Spleen (tissue), 11 donors: ENCODE data around the gene CD4. TPM values are rescaled to one million over a fixed set of nuclear protein-coding genes. Genes with fewer than 3 reads are reported as not detected.
A peak's percentile ranks its signal among the peaks of the same experiment; 100 is the strongest.

ENCODE experiments used
- DNase-seq: peaks from one replicate; pipeline ENCODE4 v3.0.0-alpha.2; 2020
- H3K27ac ChIP-seq, 8 donors: fragments of 200-600 bp; sonication (generic) in 7 of 8; 1 replicate in 4 of 8; 2 replicates in 4 of 8; pipeline versions ENCODE4 v1.5.0 to v1.8.0; 2016 to 2021; ENCODE audit warnings: inconsistent platforms in 4 of 8, mild to moderate bottlenecking in 4 of 8, moderate library complexity in 1 of 8
- H3K27me3 ChIP-seq, 7 donors: fragments of 200-600 bp; sonication (generic) in 6 of 7; replicated peaks in 1 of 7; 1 replicate in 4 of 7; 2 replicates in 3 of 7; pipeline versions ENCODE4 v1.5.0 to v1.8.0; 2016 to 2021; ENCODE audit warnings: inconsistent platforms in 3 of 7, mild to moderate bottlenecking in 1 of 7
- H3K36me3 ChIP-seq, 6 donors: fragments of 200-600 bp; sonication (generic) in 5 of 6; 1 replicate in 4 of 6; 2 replicates in 2 of 6; pipeline versions ENCODE4 v1.5.0 to v1.8.0; 2016 to 2021; ENCODE audit warnings: inconsistent platforms in 2 of 6
- H3K4me1 ChIP-seq, 6 donors: fragments of 200-600 bp; sonication (generic) in 5 of 6; 1 replicate in 3 of 6; 2 replicates in 3 of 6; pipeline versions ENCODE4 v1.5.0 to v1.8.0; 2016 to 2021; ENCODE audit warnings: inconsistent platforms in 3 of 6
- H3K4me3 ChIP-seq, 8 donors: fragments of 200-600 bp; sonication (generic) in 7 of 8; 1 replicate in 4 of 8; 2 replicates in 4 of 8; pipeline versions ENCODE4 v1.5.0 to v1.8.0; 2016 to 2021; ENCODE audit warnings: inconsistent platforms in 4 of 8, mild to moderate bottlenecking in 4 of 8, moderate library complexity in 2 of 8
- H3K9me3 ChIP-seq, 8 donors: fragments of 200-600 bp; sonication (generic) in 7 of 8; 1 replicate in 4 of 8; 2 replicates in 4 of 8; pipeline versions ENCODE4 v1.5.0 to v1.8.0; 2016 to 2021; ENCODE audit warnings: inconsistent platforms in 4 of 8
- POLR2A ChIP-seq, 3 donors: fragments of 450-650 bp; IDR thresholded peaks; one replicate each; pipeline ENCODE4 v1.5.1; 2017; ENCODE audit warnings: antibody characterized with exemption in 3 of 3, mild to moderate bottlenecking in 1 of 3
- POLR2AphosphoS5 ChIP-seq, 3 donors: sonication (generic); formaldehyde crosslinking; IDR thresholded peaks; one replicate each; pipeline ENCODE4 v1.5.1; 2017; ENCODE audit warnings: antibody characterized with exemption in 3 of 3
- WGBS, 5 donors: extraction: QIAGEN DNeasy Blood & Tissue Kit in 3 of 5; methylation state at CpG; one replicate each; pipeline versions ENCODE4 v1.1.5 to v1.1.7; 2013 to 2018; 5-methylcytosine and 5-hydroxymethylcytosine counted together
- intact Hi-C: fragments of 100-400 bp; cut with DNase I; formaldehyde crosslinking; loops from one replicate; pipeline ENCODE4 v1.15.0; 2023; ENCODE audit warnings: low total_unique reads
- polyA plus RNA-seq, 3 donors: library from polyadenylated mRNA; stranded (reverse); fragments of 200-250 nt; gene quantifications; one replicate each; pipeline ENCODE4 v1.2.1, GENCODE V29; 2013
- total RNA-seq, 7 donors: library from RNA; depleted of rRNA in 3 of 7; stranded (reverse); fragments of >200 nt in 3 of 7; fragmentation: NEBNext Ultra II Directional in 4 of 7; extraction: Animal tissue kit (Norgen Biotek cat#: 25700) in 4 of 7; gene quantifications; one replicate each; pipeline versions ENCODE4 v1.1.0 to v1.2.1, GENCODE V29; 2016 to 2021
- TF ChIP-seq, protein P1 (sequence below), 11 experiments: fragments of 200-600 bp in 7 of 11; fragments of 450-650 bp in 4 of 11; sonication (generic) in 4 of 11; IDR thresholded peaks in 8 of 11; conservative IDR thresholded peaks in 3 of 11; 1 replicate in 7 of 11; 2 replicates in 4 of 11; pipeline versions ENCODE4 v1.4.0 to v1.8.0; 2016 to 2021; ENCODE audit warnings: antibody characterized with exemption in 11 of 11, inconsistent platforms in 4 of 11, mild to moderate bottlenecking in 1 of 11
- donor health status: healthy with polysubstance abuse.
- donor health status: DM: no; HTN: no; CAD: no; lungs with moderate emphysema.
- donor health status: DM: no; HTN: no; CAD: no.
- donor health status: Bipolar disorder and iron deficiency.
- donor health status: healthy.
- donor health status: DM: no; HTN: no; CAD: no.
- donor health status: DM: yes; HTN: yes; CAD: no.

The CD4 gene
- total and polyA plus RNA-seq, 10 donors: 21.8 to 207 (median 151) TPM

DNA sequence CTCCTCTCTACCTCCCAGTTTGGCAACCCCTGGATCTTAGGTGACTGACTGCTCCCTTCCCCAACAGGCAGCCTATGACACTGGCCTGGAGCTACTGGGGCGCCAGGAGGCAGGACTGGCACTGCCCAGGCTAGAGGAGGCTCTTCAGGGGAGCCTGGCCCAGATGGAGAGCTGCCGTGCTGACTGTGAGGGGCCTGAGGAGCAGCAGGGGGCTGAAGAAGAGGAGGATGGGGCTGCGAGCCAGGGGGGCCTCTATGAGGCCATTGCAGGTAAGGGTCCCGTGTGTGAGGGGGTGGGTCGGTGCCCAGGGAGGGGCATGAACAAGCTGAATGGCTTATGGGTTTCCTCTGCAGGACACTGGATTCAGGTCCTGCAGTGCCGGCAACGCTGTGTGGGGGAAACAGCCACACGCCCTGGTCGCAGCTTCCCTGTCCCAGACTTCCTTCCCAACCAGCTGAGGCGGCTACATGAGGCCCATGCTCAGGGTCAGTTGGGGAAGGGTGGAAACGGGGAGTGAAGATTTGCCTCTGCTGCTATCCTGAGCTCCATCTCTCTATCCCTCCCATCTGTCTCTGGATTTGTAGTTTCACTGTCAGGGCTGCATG, 41.1 kb downstream of the CD4 start:
- WGBS, 5 donors: 59 to 79% (median 73%) methylated on average over 10 to 11 of the region's 11 CpGs
- intact Hi-C loops: no loop called here
- peak; percentile 76 for DNase-seq
- Histone ChIP-seq H3K4me1 (peaks cover 4 to 64% (median 51%) of the 10 kb centered on the region in 6 donors), H3K27me3 (peaks cover 0 to 52% (median 41%) of the 10 kb centered on the region in 7 donors), H3K27ac (no peak overlapping the region), H3K36me3 (peaks cover 0 to 3% (median 0%) of the 10 kb centered on the region in 6 donors), H3K4me3 (no peak overlapping the region), H3K9me3 (no peaks in the 10 kb centered on the region)
- TF ChIP-seq POLR2AphosphoS5 (IDR thresholded peaks at IDR 0.05): peak in 1 of 3 donors; percentile 50
- TF ChIP-seq, protein P1, sequence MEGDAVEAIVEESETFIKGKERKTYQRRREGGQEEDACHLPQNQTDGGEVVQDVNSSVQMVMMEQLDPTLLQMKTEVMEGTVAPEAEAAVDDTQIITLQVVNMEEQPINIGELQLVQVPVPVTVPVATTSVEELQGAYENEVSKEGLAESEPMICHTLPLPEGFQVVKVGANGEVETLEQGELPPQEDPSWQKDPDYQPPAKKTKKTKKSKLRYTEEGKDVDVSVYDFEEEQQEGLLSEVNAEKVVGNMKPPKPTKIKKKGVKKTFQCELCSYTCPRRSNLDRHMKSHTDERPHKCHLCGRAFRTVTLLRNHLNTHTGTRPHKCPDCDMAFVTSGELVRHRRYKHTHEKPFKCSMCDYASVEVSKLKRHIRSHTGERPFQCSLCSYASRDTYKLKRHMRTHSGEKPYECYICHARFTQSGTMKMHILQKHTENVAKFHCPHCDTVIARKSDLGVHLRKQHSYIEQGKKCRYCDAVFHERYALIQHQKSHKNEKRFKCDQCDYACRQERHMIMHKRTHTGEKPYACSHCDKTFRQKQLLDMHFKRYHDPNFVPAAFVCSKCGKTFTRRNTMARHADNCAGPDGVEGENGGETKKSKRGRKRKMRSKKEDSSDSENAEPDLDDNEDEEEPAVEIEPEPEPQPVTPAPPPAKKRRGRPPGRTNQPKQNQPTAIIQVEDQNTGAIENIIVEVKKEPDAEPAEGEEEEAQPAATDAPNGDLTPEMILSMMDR (IDR thresholded peaks at IDR 0.05 in 8 of 11, conservative IDR thresholded peaks at IDR 0.05 in 3 of 11): no peak

DNA sequence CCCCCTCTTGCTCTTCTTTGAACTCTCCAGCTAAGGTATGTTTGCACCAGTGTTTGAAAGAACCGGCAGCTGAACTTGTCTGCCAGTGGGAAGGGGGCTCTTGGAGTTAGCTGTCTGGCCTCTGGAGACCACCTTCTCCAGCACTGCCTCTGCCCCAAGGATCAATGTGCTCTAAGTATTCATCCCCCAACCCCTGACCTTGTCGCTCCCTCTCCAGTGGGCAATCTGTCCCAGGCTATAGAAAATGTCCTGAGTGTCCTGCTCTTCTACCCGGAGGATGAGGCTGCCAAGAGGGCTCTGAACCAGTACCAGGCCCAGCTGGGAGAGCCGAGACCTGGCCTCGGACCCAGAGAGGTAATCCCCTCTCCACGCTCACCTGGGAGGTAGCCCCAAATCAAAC, 41.7 kb downstream of the CD4 start:
- no peak overlapping the region for H3K27ac ChIP-seq
- WGBS, 5 donors: 86 to 95% (median 92%) methylated on average over 6 of the region's 6 CpGs
- H3K27me3 ChIP-seq: peaks cover 0 to 46% (median 40%) of the 10 kb centered on the region in 7 donors
- no peak overlapping the region for H3K4me3 ChIP-seq
- intact Hi-C loops: no loop called here
- peaks cover 4 to 64% (median 45%) of the 10 kb centered on the region in 6 donors for H3K4me1 ChIP-seq
- H3K36me3 ChIP-seq: peaks cover 0 to 3% (median 0%) of the 10 kb centered on the region in 6 donors
- TF ChIP-seq, protein P1 (IDR thresholded peaks at IDR 0.05 in 8 of 11, conservative IDR thresholded peaks at IDR 0.05 in 3 of 11): no peak
- TF ChIP-seq POLR2A (IDR thresholded peaks at IDR 0.05) (no peak), POLR2AphosphoS5 (IDR thresholded peaks at IDR 0.05) (no peak)
- H3K9me3 ChIP-seq: no peaks in the 10 kb centered on the region
- no peak for DNase-seq

DNA sequence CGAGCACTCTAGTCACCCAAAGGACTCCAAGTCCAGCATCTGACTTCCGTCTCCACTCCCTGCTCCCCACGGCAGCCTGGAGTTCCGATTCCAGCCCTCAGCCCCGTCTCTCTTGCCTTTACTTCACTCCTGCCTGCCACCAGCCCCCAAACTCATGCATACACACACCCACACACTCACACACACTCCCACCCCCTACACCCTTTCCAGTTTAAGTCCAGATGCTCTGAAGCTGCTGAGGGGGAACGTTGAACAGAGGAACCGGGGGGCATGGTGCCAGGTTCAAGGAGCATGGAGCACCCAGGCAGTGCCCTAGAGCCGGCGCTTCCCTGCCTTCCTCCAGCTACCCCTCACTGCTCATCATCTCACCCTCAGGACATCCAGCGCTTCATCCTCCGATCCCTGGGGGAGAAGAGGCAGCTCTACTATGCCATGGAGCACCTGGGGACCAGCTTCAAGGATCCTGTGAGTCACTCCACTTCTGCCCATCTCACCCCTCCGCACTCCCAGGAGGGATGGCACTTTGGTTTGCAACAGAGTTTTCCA, 42.2 kb downstream of the CD4 start:
- no peak for DNase-seq
- no peaks in the 10 kb centered on the region for H3K9me3 ChIP-seq
- 83 to 91% (median 87%) methylated on average over 12 of the region's 12 CpGs for WGBS, 5 donors
- peaks cover 0 to 41% (median 35%) of the 10 kb centered on the region in 7 donors for H3K27me3 ChIP-seq
- peaks cover 4 to 65% (median 44%) of the 10 kb centered on the region in 6 donors for H3K4me1 ChIP-seq
- intact Hi-C loops: no loop called here
- H3K27ac ChIP-seq: no peak overlapping the region
- no peak overlapping the region for H3K4me3 ChIP-seq
- TF ChIP-seq POLR2A (IDR thresholded peaks at IDR 0.05) (no peak), POLR2AphosphoS5 (IDR thresholded peaks at IDR 0.05) (no peak)
- TF ChIP-seq, protein P1 (IDR thresholded peaks at IDR 0.05 in 8 of 11, conservative IDR thresholded peaks at IDR 0.05 in 3 of 11): no peak
- H3K36me3 ChIP-seq: peaks cover 0 to 3% (median 0%) of the 10 kb centered on the region in 6 donors

DNA sequence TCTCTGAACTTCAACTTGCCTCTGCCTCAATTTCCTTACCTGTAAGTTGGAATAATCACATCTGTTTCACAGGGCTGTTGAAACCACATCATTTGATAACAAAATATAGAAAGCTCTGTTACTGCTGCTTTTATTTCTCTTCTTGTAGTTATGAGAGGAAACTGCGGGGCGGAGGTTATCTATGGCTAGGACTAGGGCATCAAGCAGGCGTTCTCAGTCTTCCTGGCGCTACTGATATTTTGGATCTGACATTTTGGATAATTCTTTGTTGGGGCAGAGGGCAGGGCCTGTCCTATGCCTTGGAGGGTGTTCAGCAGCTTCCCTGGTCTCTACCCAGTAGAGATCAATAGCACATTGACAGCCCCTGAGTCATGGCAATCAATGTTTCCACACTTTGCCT, 42.8 kb downstream of the CD4 start:
- H3K9me3 ChIP-seq: no peaks in the 10 kb centered on the region
- intact Hi-C loops: no loop called here
- peaks cover 4 to 60% (median 41%) of the 10 kb centered on the region in 6 donors for H3K4me1 ChIP-seq
- H3K4me3 ChIP-seq: no peak overlapping the region
- TF ChIP-seq, protein P1 (IDR thresholded peaks at IDR 0.05 in 8 of 11, conservative IDR thresholded peaks at IDR 0.05 in 3 of 11): no peak
- peak in 1 of 3 donors; percentile 57 for TF ChIP-seq POLR2AphosphoS5 (IDR thresholded peaks at IDR 0.05)
- H3K27ac ChIP-seq: no peak overlapping the region
- WGBS, 5 donors: 58 to 79% (median 75%) methylated on average over 4 of the region's 4 CpGs
- no peak for DNase-seq
- H3K27me3 ChIP-seq: peaks cover 0 to 35% (median 29%) of the 10 kb centered on the region in 7 donors
- peaks cover 0 to 3% (median 0%) of the 10 kb centered on the region in 6 donors for H3K36me3 ChIP-seq
